GM12878 (cell line): ENCODE results near the gene FGFR2. TPM values are rescaled to one million over a fixed set of nuclear protein-coding genes. Genes with fewer than 3 reads are reported as not detected.

Source experiments
- ATAC-seq: fragments of 200-7000 bp; cut with Tn5 transposase; 3 replicates; pipeline ENCODE4 v1.9.1; 2020; ENCODE audit warnings: mild to moderate bottlenecking, moderate library complexity
- BruUV-seq: library from RNA; stranded (reverse); fragments of 400-500 nt; replicated peaks from 2 replicates; lab custom pipeline; 2021; lab: Mats Ljungman, UMichigan
- CTCF ChIA-PET: fragments of 300-600 bp; sonication (Branson Sonifier 250); formaldehyde crosslinking; extraction: SDS; loops from one replicate; lab custom pipeline; 2021; ENCODE audit warnings: inconsistent platforms; lab: Yijun Ruan, JAX
- POLR2A ChIA-PET: fragments of 350-600 bp; formaldehyde crosslinking; extraction: SDS; loops from one replicate; lab custom pipeline; 2021; ENCODE audit warnings: inconsistent platforms; lab: Charles Lee
- RAD21 ChIA-PET: fragments of 300-600 bp; sonication (Branson Sonifier 250); formaldehyde crosslinking; loops from one replicate; lab custom pipeline; 2023; ENCODE audit warnings: antibody characterized with exemption; ENCODE audit not compliant: unreplicated experiment; lab: Charles Lee
- SMC1A ChIA-PET: fragments of 300-600 bp; sonication (Branson Sonifier 250); formaldehyde crosslinking; loops from one replicate; lab custom pipeline; 2023; ENCODE audit not compliant: unreplicated experiment, uncharacterized antibody; lab: Charles Lee
- DNase-seq: peaks from one replicate; pipeline ENCODE4 v3.0.0-alpha.2; 2011; ENCODE audit warnings: low read depth, low spot score
- FAIRE-seq: peaks from 3 replicates; lab custom pipeline; 2011; peaks lifted over from hg19 to GRCh38; lab: Jason Lieb, UNC
- H2AFZ ChIP-seq: 2 replicates; pipeline ENCODE4 v1.6.0; 2011; ENCODE audit warnings: low read depth, low read length, control low read depth; ENCODE audit not compliant: control insufficient read depth
- H3K27ac ChIP-seq: 2 replicates; pipeline ENCODE4 v1.5.1; 2011; ENCODE audit warnings: control low read depth; ENCODE audit not compliant: control insufficient read depth, insufficient read depth
- H3K27me3 ChIP-seq, 2 experiments: replicated peaks in 1 of 2; 2 replicates each; pipeline versions ENCODE4 v1.6.0 to v1.6.1; 2011; ENCODE audit warnings: low read length in 1 of 2; ENCODE audit not compliant: control insufficient read depth in 2 of 2, insufficient read depth in 2 of 2
- H3K36me3 ChIP-seq, 2 experiments: 2 replicates each; pipeline ENCODE4 v1.5.1; 2011; ENCODE audit warnings: low read length in 1 of 2; ENCODE audit not compliant: control insufficient read depth in 2 of 2, insufficient read depth in 2 of 2
- H3K4me1 ChIP-seq: 2 replicates; pipeline ENCODE4 v1.6.1; 2011; ENCODE audit warnings: mild to moderate bottlenecking, low read length, moderate library complexity, mixed read lengths; ENCODE audit not compliant: control insufficient read depth, insufficient read depth
- H3K4me2 ChIP-seq: 2 replicates; pipeline ENCODE4 v1.6.0; 2011; ENCODE audit warnings: control low read depth; ENCODE audit not compliant: control insufficient read depth, insufficient read depth
- H3K4me3 ChIP-seq: fragments of 200-600 bp; sonication (generic); 2 replicates; pipeline ENCODE4 v1.5.1; 2016
- H3K79me2 ChIP-seq: 2 replicates; pipeline ENCODE4 v1.6.0; 2011; ENCODE audit warnings: low read length; ENCODE audit not compliant: control insufficient read depth, insufficient read depth
- H3K9ac ChIP-seq: 2 replicates; pipeline ENCODE4 v1.8.0; 2011; ENCODE audit warnings: low read length, control low read depth, mixed read lengths; ENCODE audit not compliant: control insufficient read depth, insufficient read depth
- H3K9me3 ChIP-seq: replicated peaks from 3 replicates; pipeline ENCODE4 v1.5.1; 2011; ENCODE audit warnings: mild to moderate bottlenecking, low read length; ENCODE audit not compliant: control insufficient read depth, insufficient read depth
- H4K20me1 ChIP-seq: 2 replicates; pipeline ENCODE4 v1.6.0; 2011; ENCODE audit not compliant: control insufficient read depth, insufficient read depth
- BACH1 ChIP-seq: fragments of 450-650 bp; IDR thresholded peaks from 2 replicates; pipeline ENCODE4 v1.6.1; 2017; ENCODE audit warnings: mild to moderate bottlenecking, borderline replicate concordance
- BCL3 ChIP-seq: IDR thresholded peaks from 2 replicates; pipeline ENCODE4 v1.6.1; 2011; ENCODE audit warnings: borderline replicate concordance, low read depth, mild to moderate bottlenecking, moderate library complexity, low read length; ENCODE audit not compliant: insufficient read depth, poor library complexity, severe bottlenecking
- CEBPB ChIP-seq, 2 experiments: fragments of 150-350 bp in 1 of 2; IDR thresholded peaks; 2 replicates each; pipeline ENCODE4 v1.6.1; 2012 to 2014; ENCODE audit warnings: low read depth in 2 of 2, low read length in 2 of 2, borderline replicate concordance in 1 of 2, inconsistent platforms in 1 of 2
- HDAC6 ChIP-seq: fragments of 200-600 bp; sonication (generic); IDR thresholded peaks from one replicate; pipeline ENCODE4 v1.8.0; 2017; ENCODE audit warnings: antibody characterized with exemption; ENCODE audit not compliant: unreplicated experiment
- HDGF ChIP-seq: fragments of 450-650 bp; IDR thresholded peaks from 2 replicates; pipeline ENCODE4 v1.6.1; 2016; ENCODE audit warnings: antibody characterized with exemption
- JUNB ChIP-seq: IDR thresholded peaks from 2 replicates; pipeline ENCODE4 v1.6.1; 2016; ENCODE audit warnings: antibody characterized with exemption, mild to moderate bottlenecking
- MTA2 ChIP-seq: fragments of 450-650 bp; IDR thresholded peaks from 2 replicates; pipeline ENCODE4 v1.6.1; 2016; ENCODE audit warnings: low read depth, mild to moderate bottlenecking, moderate library complexity
- MYC ChIP-seq: IDR thresholded peaks from 2 replicates; pipeline ENCODE4 v1.6.1; 2011; ENCODE audit warnings: mild to moderate bottlenecking, low read length, moderate library complexity, inconsistent platforms; ENCODE audit not compliant: insufficient read depth, insufficient replicate concordance, insufficient read length, severe bottlenecking
- RB1 ChIP-seq: fragments of 450-650 bp; formaldehyde crosslinking; IDR thresholded peaks from 2 replicates; pipeline ENCODE4 v1.6.1; 2017; ENCODE audit warnings: mild to moderate bottlenecking, borderline replicate concordance
- SMARCA5 ChIP-seq: fragments of 450-650 bp; IDR thresholded peaks from 2 replicates; pipeline ENCODE4 v1.6.1; 2017; ENCODE audit warnings: mild to moderate bottlenecking
- TAF1 ChIP-seq: IDR thresholded peaks from 2 replicates; pipeline ENCODE4 v1.6.1; 2011; ENCODE audit warnings: mild to moderate bottlenecking, low read depth, low read length, borderline replicate concordance
- TARDBP ChIP-seq: IDR thresholded peaks from 2 replicates; pipeline ENCODE4 v1.6.1; 2016; ENCODE audit warnings: borderline replicate concordance
- TCF3 ChIP-seq: IDR thresholded peaks from 2 replicates; pipeline ENCODE4 v1.6.1; 2012; ENCODE audit warnings: low read depth, mild to moderate bottlenecking, low read length, borderline replicate concordance; ENCODE audit not compliant: insufficient read depth
- TCF7 ChIP-seq: IDR thresholded peaks from 2 replicates; pipeline ENCODE4 v1.6.1; 2014; ENCODE audit warnings: antibody characterized with exemption, borderline replicate concordance
- ZNF24 ChIP-seq: fragments of 450-650 bp; IDR thresholded peaks from 2 replicates; pipeline ENCODE4 v1.6.1; 2017; ENCODE audit warnings: antibody characterized with exemption, mild to moderate bottlenecking
- WGBS: methylation state at CpG from one replicate; pipeline ENCODE4 v1.1.6; 2016; ENCODE audit warnings: low lambda C conversion rate; ENCODE audit not compliant: insufficient replicate concordance, insufficient coverage; ENCODE audit errors: missing lambda C conversion rate; 5-methylcytosine and 5-hydroxymethylcytosine counted together
- in situ Hi-C: fragments of 300-500 bp; cut with MboI; formaldehyde crosslinking; loops from 9 replicates; pipeline ENCODE4 v1.14.3; 2018; ENCODE audit warnings: mixed read lengths
- intact Hi-C: fragments of 100-400 bp; cut with micrococcal nuclease; formaldehyde crosslinking; loops from one replicate; pipeline ENCODE4 v1.14.2; 2022; ENCODE audit not compliant: unreplicated experiment
- polyA plus RNA-seq, 11 experiments: library from polyadenylated mRNA; depleted of rRNA in 4 of 11; unstranded in 6 of 11; stranded (reverse) in 5 of 11; fragments of >200 nt; fragmentation: Nextera tagmentation in 4 of 11; fragmentation: Illumina TruSeq in 1 of 11; extraction: Ambion mirVana in 4 of 11; extraction: Trizol in 1 of 11; gene quantifications; 1 replicate in 1 of 11; 2 replicates in 10 of 11; pipeline versions ENCODE4 v1.2.1 to v1.2.3, GENCODE V29; 2011 to 2016; ENCODE audit warnings: inconsistent platforms in 2 of 11, missing spikeins in 2 of 11, low read depth in 1 of 11
- total RNA-seq, 4 experiments: library from RNA; depleted of rRNA in 3 of 4; stranded (reverse); fragments of >200 nt in 3 of 4; fragmentation: Illumina TruSeq in 1 of 4; extraction: Trizol in 1 of 4; gene quantifications; 2 replicates each; pipeline versions ENCODE4 v1.2.1 to v1.2.3, GENCODE V29; 2013 to 2021
- TF ChIP-seq, protein P1 (sequence below): IDR thresholded peaks from 2 replicates; pipeline ENCODE4 v1.6.1; 2011; ENCODE audit warnings: mild to moderate bottlenecking, low read depth, low read length, moderate library complexity; ENCODE audit not compliant: insufficient replicate concordance

FGFR2 gene
- total and polyA plus RNA-seq, 10 of the 15 experiments (the other 5 are each of a cell fraction or from before 2014, with no cell fraction given), result 0.04 to 0.15 TPM; not detected in 8

GRCh38 chr10:121459622-121460453, 138.4 kb downstream of the FGFR2 start:
- POLR2A ChIA-PET, result no interaction called here

DNA sequence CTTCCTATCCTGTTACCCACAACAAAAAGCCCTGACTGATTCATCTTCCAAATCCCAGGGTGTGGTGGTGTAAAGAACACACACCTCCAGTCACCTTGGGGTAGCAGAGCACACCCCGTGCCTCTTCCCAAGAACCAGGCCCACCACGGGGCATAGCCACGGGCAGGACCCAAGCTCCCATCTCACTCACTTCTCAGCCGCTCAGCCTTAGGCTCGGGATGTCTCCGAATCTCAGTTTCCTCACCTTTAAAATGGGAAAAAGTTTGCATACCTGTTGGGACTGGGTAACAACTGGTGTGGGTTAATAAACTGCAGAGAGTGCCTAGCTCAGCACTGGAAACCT, 139.0 kb downstream of the FGFR2 start:
- no peak overlapping the region for H2AFZ ChIP-seq
- no peaks in the 10 kb centered on the region for H3K27me3 ChIP-seq
- no peaks in the 10 kb centered on the region for H3K79me2 ChIP-seq
- no peaks in the 10 kb centered on the region for H3K4me1 ChIP-seq
- DNase-seq (no peak), ATAC-seq (no peak), FAIRE-seq (no peak)
- ChIA-PET SMC1A (interaction anchor here (1.4 kb wide), 1 partner anchor 9 kb away, joined by 4 read pairs; no protein-coding TSS in a partner anchor), POLR2A (no interaction called here), RAD21 (no interaction called here), CTCF (no interaction called here)
- H3K4me2 ChIP-seq, result no peak overlapping the region
- no peak overlapping the region for H3K27ac ChIP-seq
- no peaks in the 10 kb centered on the region for H3K36me3 ChIP-seq
- intact Hi-C loops (no loop called here), in situ Hi-C loops (no loop called here)
- no peaks in the 10 kb centered on the region for H3K9me3 ChIP-seq
- H3K4me3 ChIP-seq, result no peak overlapping the region
- no peaks in the 10 kb centered on the region for H4K20me1 ChIP-seq
- 7% methylated on average over 6 of the region's 6 CpGs for WGBS
- no peak overlapping the region for H3K9ac ChIP-seq
- BruUV-seq, result no TSS peak
- TF ChIP-seq, protein P1, sequence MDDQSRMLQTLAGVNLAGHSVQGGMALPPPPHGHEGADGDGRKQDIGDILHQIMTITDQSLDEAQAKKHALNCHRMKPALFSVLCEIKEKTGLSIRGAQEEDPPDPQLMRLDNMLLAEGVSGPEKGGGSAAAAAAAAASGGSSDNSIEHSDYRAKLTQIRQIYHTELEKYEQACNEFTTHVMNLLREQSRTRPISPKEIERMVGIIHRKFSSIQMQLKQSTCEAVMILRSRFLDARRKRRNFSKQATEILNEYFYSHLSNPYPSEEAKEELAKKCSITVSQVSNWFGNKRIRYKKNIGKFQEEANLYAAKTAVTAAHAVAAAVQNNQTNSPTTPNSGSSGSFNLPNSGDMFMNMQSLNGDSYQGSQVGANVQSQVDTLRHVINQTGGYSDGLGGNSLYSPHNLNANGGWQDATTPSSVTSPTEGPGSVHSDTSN, result no peak
- no peak for TF ChIP-seq MYC
- TF ChIP-seq TAF1, result no peak
- no peak for TF ChIP-seq BACH1
- TF ChIP-seq HDAC6, result no peak
- TF ChIP-seq ZNF24, result no peak
- no peak for TF ChIP-seq RB1
- no peak for TF ChIP-seq CEBPB (IDR thresholded peaks at IDR 0.05; ENCODE audit: borderline replicate concordance in 1 of 2, low read depth in 2 of 2, low read length in 2 of 2)
- TF ChIP-seq TARDBP, result no peak
- TF ChIP-seq TCF3, result no peak
- TF ChIP-seq BCL3, result no peak
- no peak for TF ChIP-seq TCF7
- no peak for TF ChIP-seq MTA2

More at GRCh38 chr10:121459622-121460453, 138.4 kb downstream of the FGFR2 start:
- ChIA-PET SMC1A (interaction anchor here (1.4 kb wide), 1 partner anchor 10 kb away, joined by 4 read pairs; no protein-coding TSS in a partner anchor), RAD21 (no interaction called here), CTCF (no interaction called here)
- Histone ChIP-seq H3K9ac (no peak overlapping the region), H3K4me1 (no peaks in the 10 kb centered on the region), H3K27me3 (no peaks in the 10 kb centered on the region), H3K36me3 (no peaks in the 10 kb centered on the region), H3K27ac (no peak overlapping the region), H3K4me2 (no peak overlapping the region), H4K20me1 (no peaks in the 10 kb centered on the region), H3K4me3 (no peak overlapping the region), H2AFZ (no peak overlapping the region), H3K9me3 (no peaks in the 10 kb centered on the region), H3K79me2 (no peaks in the 10 kb centered on the region)
- in situ Hi-C loops (no loop called here), intact Hi-C loops (no loop called here)
- DNase-seq, result no peak
- TF ChIP-seq HDGF (no peak), JUNB (no peak), SMARCA5 (no peak)
- ATAC-seq, result no peak
- 29% methylated on average over 17 of the region's 17 CpGs for WGBS
- BruUV-seq, result no TSS peak
- no peak for FAIRE-seq
